22Rv1 (cell line): ENCODE results near the gene SULT1A1.
"Not testable (repeated sequence)": the region's sequence is repeated elsewhere in the genome, so short reads cannot be mapped to it uniquely, and the experiment has no call there.

Source experiments
- H3K27ac ChIP-seq: fragments of 450-650 bp; 2 replicates; pipeline ENCODE4 v1.5.1; 2017
- ZFX ChIP-seq: fragments of 450-650 bp; IDR thresholded peaks from 2 replicates; pipeline ENCODE4 v1.6.1; 2017; ENCODE audit warnings: antibody characterized with exemption, borderline replicate concordance
- TF ChIP-seq, protein P1 (sequence below): fragments of 450-650 bp; IDR thresholded peaks from 2 replicates; pipeline ENCODE4 v1.5.1; 2017; ENCODE audit warnings: mild to moderate bottlenecking

The SULT1A1 gene

DNA sequence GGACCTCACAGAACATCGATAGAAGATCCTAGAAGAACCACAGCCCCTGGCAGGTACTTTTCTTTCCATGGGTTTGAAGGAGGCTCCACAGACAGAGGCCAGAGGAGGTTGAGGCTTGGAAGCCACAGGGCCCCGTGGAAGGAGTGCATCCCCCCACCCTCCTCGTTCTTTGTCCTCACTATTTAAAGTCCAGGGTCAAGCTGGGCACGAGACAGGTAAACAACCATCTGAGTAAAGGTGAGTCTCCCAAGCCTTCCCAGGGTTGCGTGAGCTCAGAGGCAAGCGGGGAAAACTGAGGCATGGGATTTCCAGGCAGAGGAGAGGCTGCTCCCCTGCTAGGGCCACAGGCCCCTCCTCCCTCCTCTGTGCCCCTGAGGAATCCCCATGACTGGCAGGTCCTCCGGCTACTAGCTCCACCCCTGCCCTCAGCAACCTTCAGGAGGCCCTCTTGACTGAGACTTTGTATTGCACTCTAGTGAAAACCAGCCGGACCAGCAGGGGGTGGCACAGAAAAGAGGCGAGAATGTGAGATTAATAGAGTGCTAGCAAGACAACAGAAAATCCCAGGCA is 12.1 kb downstream of the SULT1A1 start:
- H3K27ac ChIP-seq = no peak overlapping the region
- TF ChIP-seq ZFX = no peak
- TF ChIP-seq, protein P1, sequence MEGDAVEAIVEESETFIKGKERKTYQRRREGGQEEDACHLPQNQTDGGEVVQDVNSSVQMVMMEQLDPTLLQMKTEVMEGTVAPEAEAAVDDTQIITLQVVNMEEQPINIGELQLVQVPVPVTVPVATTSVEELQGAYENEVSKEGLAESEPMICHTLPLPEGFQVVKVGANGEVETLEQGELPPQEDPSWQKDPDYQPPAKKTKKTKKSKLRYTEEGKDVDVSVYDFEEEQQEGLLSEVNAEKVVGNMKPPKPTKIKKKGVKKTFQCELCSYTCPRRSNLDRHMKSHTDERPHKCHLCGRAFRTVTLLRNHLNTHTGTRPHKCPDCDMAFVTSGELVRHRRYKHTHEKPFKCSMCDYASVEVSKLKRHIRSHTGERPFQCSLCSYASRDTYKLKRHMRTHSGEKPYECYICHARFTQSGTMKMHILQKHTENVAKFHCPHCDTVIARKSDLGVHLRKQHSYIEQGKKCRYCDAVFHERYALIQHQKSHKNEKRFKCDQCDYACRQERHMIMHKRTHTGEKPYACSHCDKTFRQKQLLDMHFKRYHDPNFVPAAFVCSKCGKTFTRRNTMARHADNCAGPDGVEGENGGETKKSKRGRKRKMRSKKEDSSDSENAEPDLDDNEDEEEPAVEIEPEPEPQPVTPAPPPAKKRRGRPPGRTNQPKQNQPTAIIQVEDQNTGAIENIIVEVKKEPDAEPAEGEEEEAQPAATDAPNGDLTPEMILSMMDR = 0 out of 2 replicates have a peak, but pooled peaks have one; percentile 5

DNA sequence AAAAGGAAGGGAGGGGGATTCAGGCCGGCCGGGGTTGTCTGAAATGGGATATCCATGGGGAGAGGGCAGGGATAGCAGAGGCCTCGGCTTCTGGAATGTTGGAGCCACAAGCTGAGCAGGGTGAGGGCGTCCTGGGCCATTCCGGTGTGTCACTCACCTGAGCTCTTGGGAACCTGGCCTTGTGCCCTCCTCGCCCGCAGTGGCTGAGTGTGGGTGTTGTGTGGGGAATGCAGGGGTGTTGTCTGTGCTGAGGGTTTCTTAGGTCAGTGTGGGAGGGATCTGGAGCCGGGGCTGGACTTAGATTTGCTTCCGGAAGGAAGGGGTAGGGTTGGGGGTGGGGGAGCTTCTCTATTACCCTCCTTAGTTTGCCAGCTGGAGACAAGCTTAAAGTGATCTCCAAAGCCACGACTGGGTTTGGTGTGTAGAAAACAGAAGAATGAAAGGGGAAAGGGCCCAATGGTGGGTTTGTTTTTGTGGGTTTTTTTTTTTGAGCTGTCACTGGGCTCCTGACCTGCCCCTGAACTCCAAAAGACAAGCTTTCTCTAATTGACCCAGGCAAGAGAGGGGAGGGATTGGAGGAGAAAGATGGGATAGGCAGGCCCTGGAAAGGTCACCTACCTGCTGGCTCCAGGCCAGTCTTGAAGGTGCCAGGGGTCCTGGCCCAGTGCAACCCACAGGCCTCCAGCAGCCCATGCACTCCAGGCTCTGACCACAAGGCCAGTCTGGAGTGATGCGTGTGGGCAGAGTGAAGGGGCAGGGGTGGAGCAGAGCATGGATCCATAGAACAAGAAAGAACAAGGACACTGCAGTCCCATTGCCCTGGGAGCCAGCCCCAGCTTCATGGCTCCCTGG is 12.8 kb downstream of the SULT1A1 start, which contains the start of gene SULT1A2:
Gene SULT1A2 (minus strand): TSS at position 211 of the 852 bp plus-strand sequence. CDS start 1,120 bp downstream, outside the sequence.
- no peak within 1 kb of the TSS for H3K27ac ChIP-seq

DNA sequence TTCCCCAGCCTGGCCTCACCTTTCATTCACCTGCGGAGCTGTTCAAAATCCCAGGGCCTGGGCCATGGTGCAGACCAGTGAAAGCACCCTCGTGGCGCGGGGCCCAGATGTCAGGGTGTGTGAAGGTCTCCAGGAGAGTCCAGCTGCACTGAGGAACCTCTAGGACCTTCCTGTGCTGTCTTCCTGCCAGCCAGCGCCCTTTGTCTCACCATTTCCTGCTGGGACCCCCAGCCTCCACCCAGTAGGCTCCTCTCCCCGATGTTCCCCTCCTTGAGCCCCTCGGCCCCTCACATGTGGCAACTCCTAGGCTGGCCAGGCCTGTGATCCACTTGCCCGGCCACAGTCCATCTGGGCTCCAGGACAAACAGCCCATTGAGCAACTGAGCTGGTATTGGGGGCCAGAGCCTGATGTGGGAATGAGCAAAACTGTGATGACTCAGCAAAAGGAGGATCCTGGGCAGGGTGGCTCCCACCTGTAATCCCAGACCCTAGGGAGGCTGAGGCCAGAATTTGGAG is 13.7 kb downstream of the SULT1A1 start:
- no peak overlapping the region for H3K27ac ChIP-seq
- TF ChIP-seq, protein P1 = no peak
- TF ChIP-seq ZFX = no peak

More for the DNA sequence above, 12.8 kb downstream of the SULT1A1 start, which contains the start of gene SULT1A2:
- no peak for TF ChIP-seq ZFX
- TF ChIP-seq, protein P1 = no peak

DNA sequence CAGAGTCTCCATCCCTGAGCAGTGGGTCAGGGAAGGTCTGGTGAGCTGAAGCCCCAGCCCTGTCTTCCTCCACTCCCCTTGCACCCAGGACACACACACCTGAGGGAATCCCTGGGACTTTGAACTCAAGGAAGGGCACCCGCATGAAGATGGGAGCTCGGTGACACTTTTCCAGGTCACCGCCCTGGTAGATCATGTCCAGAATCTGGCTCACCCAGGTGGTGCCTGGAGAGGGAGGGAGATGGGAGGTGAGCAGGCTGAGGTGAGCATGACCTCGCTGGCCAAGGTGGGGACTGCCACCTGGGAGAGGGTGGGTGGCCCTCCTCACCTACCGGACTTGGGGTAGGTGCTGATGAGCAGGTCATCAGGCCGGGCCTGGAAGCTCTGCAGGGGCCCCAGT is 14.4 kb downstream of the SULT1A1 start:
- not testable (repeated sequence) for H3K27ac ChIP-seq

DNA sequence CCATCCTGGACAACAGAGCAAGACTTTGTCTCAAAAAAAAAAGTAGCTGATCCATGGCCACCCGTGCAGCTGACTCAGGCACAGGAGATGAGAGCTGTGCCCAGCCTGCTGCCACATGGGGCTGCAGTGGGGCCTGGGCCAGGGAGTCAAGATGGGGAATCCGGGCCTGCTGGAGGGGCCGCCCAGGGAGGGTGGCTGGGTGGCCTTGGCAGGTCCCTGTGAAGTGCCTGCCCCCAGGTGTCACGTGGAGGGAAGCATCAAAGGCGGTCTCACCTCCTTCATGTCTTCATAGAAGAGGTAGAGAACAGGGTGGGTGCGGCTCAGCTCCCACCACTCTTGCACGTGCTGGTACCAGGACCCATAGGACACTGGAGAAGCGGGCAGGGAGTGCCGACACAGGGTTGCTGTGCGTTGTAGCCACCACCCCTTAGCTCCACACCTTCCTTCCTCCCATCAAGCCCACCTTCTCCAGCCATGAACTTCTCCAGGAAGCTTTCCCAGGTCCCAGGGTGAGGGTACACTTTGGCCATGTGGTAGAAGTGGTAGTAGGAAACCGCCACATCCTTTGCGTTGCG is 16.8 kb downstream of the SULT1A1 start:
- no peak overlapping the region for H3K27ac ChIP-seq
- TF ChIP-seq, protein P1 = no peak
- no peak for TF ChIP-seq ZFX

DNA sequence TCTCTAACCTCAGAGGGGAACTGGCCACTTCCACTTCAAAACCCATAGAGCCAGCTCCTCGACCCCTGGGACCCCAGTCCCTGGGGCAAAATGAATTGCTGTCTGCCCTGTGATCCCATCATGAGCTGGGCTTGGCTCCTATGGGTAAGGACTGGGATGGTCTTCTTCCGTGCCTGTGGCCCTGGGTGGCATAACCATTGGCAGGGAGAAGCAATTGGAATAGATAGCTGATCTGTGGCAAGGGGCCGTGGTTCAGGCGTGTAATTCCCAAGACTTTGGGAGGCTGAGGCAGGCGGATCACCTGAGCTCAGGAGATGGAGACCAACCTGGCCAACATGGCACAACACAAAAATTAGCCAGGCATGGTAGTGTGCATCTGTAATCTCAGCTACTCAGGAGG is 17.3 kb downstream of the SULT1A1 start:
- no peak for TF ChIP-seq ZFX
- TF ChIP-seq, protein P1 = no peak
- no peak overlapping the region for H3K27ac ChIP-seq

DNA sequence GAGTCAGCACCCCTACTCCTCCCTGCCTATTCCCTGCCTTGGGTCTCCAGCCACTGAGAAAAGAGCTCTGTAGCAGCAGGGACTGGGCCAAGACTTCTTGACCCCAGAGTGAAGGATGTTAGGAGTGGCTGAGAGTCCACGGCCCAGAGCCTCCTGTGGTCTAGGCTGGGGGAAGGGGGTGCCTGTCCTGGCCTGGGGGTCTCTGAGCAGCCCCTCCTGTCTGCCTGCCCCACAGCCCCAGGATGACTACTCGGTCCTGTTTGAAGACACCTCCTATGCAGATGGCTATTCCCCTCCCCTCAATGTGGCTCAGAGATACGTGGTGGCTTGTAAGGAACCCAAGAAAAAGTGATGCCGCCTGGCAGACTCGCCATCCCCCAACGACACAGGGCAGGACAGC is 18.5 kb downstream of the SULT1A1 start:
- no peak for TF ChIP-seq ZFX
- TF ChIP-seq, protein P1 = no peak
- no peak overlapping the region for H3K27ac ChIP-seq
